IMR-90 (cell line): Measurements from ENCODE around the gene ADCY2.

Experiments
- CEBPB ChIP-seq: IDR thresholded peaks from 2 replicates; pipeline ENCODE4 v1.6.1; 2012; ENCODE audit warnings: low read depth, low read length, improper control_type of control experiment
- CTCF ChIP-seq: conservative IDR thresholded peaks from 2 replicates; pipeline ENCODE4 v1.5.1; 2012; ENCODE audit warnings: mild to moderate bottlenecking, low read depth, low read length, improper control_type of control experiment
- MAFK ChIP-seq: IDR thresholded peaks from 2 replicates; pipeline ENCODE4 v1.6.1; 2012; ENCODE audit warnings: low read depth, low read length, improper control_type of control experiment
- POLR2A ChIP-seq: IDR thresholded peaks from 2 replicates; pipeline ENCODE4 v1.6.1; 2012; ENCODE audit warnings: mild to moderate bottlenecking, low read depth, low read length
- SMC3 ChIP-seq: fragments of 150-350 bp; IDR thresholded peaks from 2 replicates; pipeline ENCODE4 v1.6.1; 2016; ENCODE audit warnings: low read depth, mild to moderate bottlenecking, antibody characterized with exemption, low read length, moderate library complexity
- USF2 ChIP-seq: fragments of 150-350 bp; IDR thresholded peaks from 2 replicates; pipeline ENCODE4 v1.6.1; 2017; ENCODE audit warnings: mild to moderate bottlenecking, antibody characterized with exemption, low read length, low read depth

- TF ChIP-seq POLR2A: no peak
- TF ChIP-seq MAFK: no peak
- TF ChIP-seq CTCF: no peak
- TF ChIP-seq SMC3: no peak
- TF ChIP-seq USF2: no peak
- TF ChIP-seq CEBPB: no peak
Observed at GRCh38 chr5:7664208-7664607, 268.3 kb downstream of the ADCY2 start.
